GM21367 (cell line): ENCODE data around the gene DYNLT4.
A peak's percentile ranks its signal among the peaks of the same experiment; 100 is the strongest.
"Not testable (repeated sequence)": the region's sequence is repeated elsewhere in the genome, so short reads cannot be mapped to it uniquely, and the experiment has no call there.

ENCODE experiments used
- ATAC-seq: cut with Tn5 transposase; IDR thresholded peaks from one replicate; pipeline ENCODE4 v1.9.1; 2021; ENCODE audit not compliant: unreplicated experiment

The DYNLT4 gene

GRCh38 chr1:44766421-44766820 lies 40.7 kb downstream of the DYNLT4 start:
- ATAC-seq = not testable (repeated sequence)

GRCh38 chr1:44760876-44761275 lies 46.3 kb downstream of the DYNLT4 start:
- no peak for ATAC-seq

DNA sequence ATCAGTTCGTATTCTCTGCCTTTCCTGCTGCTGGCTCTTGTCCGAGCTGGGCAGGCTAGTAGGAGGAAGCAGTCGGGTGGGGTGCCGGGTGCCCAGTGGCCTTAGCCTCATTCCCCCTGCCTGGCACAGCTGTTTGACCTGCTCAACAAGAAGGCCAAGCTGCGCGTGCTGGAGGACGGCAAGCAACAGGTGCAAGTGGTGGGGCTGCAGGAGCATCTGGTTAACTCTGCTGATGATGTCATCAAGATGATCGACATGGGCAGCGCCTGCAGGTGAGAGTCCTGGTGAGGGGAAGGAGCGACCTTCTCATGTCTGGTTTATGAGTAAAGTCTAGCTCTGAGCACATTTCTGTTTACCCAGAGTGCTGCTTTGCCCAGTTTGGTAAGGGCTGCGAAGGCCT lies 48.1 kb downstream of the DYNLT4 start:
- ATAC-seq = no peak

DNA sequence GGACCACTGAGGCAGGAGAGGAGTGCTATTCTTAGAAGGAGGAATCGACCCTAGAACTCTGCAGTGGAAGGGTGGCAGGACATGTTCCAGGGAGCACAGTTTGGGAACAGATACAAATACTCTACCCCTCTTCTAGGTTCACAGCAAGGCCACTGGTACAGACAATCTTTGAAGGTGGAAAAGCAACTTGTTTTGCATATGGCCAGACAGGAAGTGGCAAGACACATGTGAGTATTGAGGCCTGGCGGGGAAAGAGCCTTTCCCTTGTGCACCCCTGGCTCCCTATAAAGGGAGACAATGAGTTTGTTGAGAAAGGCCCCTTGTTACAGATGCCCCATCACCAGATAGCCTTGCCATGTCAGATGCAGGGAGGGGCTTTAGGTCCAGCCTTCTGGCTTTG lies 49.7 kb downstream of the DYNLT4 start:
- peak; percentile 80 for ATAC-seq
